HG02840 (cell line): Measurements from ENCODE around the gene NEK2.
"Not testable (repeated sequence)": the region's sequence is repeated elsewhere in the genome, so short reads cannot be mapped to it uniquely, and the experiment has no call there.

Experiments
- ATAC-seq: cut with Tn5 transposase; IDR thresholded peaks from one replicate; pipeline ENCODE4 v1.9.1; 2021; ENCODE audit warnings: mild to moderate bottlenecking, moderate library complexity, moderate number of reproducible peaks; ENCODE audit not compliant: unreplicated experiment, low FRiP score

NEK2 gene

GRCh38 chr1:211697356-211697755, 21.9 kb upstream of the NEK2 start:
- peak; percentile 82 for ATAC-seq

- ATAC-seq = no peak
These were observed 19.9 kb upstream of the NEK2 start for GRCh38 chr1:211695135-211695816.

GRCh38 chr1:211693911-211694310, 18.5 kb upstream of the NEK2 start:
- not testable (repeated sequence) for ATAC-seq

GRCh38 chr1:211688421-211688820, 13.0 kb upstream of the NEK2 start:
- no peak for ATAC-seq

- ATAC-seq = no peak
These were observed 12.2 kb upstream of the NEK2 start for GRCh38 chr1:211687462-211688215.

GRCh38 chr1:211685823-211686222, 10.4 kb upstream of the NEK2 start:
- ATAC-seq = no peak

- no peak for ATAC-seq
These were observed 9.4 kb upstream of the NEK2 start for GRCh38 chr1:211684791-211685190.

GRCh38 chr1:211684331-211684730, 8.9 kb upstream of the NEK2 start:
- ATAC-seq = no peak

- no peak for ATAC-seq
These were observed 8.2 kb upstream of the NEK2 start for GRCh38 chr1:211683396-211684297.

GRCh38 chr1:211682186-211682585, 6.8 kb upstream of the NEK2 start:
- not testable (repeated sequence) for ATAC-seq

- ATAC-seq = peak; percentile 75
These were observed 5.4 kb upstream of the NEK2 start for GRCh38 chr1:211680752-211681327.

- ATAC-seq = no peak
These were observed 2.2 kb upstream of the NEK2 start for GRCh38 chr1:211677659-211678058.

GRCh38 chr1:211676761-211677160, 1.3 kb upstream of the NEK2 start:
- ATAC-seq = no peak

GRCh38 chr1:211676106-211676583, 724 bp upstream of the NEK2 start:
- no peak for ATAC-seq

- no peak for ATAC-seq
These were observed 8.3 kb downstream of the NEK2 start for GRCh38 chr1:211667065-211667617.

GRCh38 chr1:211660718-211661222, 14.7 kb downstream of the NEK2 start:
- ATAC-seq = no peak

- no peak for ATAC-seq
These were observed 18.7 kb downstream of the NEK2 start for GRCh38 chr1:211656728-211657127.

GRCh38 chr1:211654838-211655787, 20.3 kb downstream of the NEK2 start:
- ATAC-seq = no peak

- ATAC-seq = no peak
These were observed 21.4 kb downstream of the NEK2 start for GRCh38 chr1:211653959-211654496.
